Suprapubic skin (tissue), 4 donors: ENCODE measurements around the gene G2E3. TPM values are rescaled to one million over a fixed set of nuclear protein-coding genes. Genes with fewer than 3 reads are reported as not detected.

ENCODE experiments used
- DNase-seq, 2 donors: peaks; one replicate each; pipeline ENCODE4 v3.0.0-alpha.2; 2019; ENCODE audit warnings: low spot score in 2 of 2
- H3K27ac ChIP-seq: fragments of 200-600 bp; sonication (generic); one replicate; pipeline ENCODE4 v1.5.1; 2019
- H3K27me3 ChIP-seq: fragments of 200-600 bp; sonication (generic); one replicate; pipeline ENCODE4 v1.5.1; 2019
- H3K36me3 ChIP-seq: fragments of 200-600 bp; sonication (generic); one replicate; pipeline ENCODE4 v1.5.1; 2019
- H3K4me1 ChIP-seq: fragments of 200-600 bp; sonication (generic); one replicate; pipeline ENCODE4 v1.5.1; 2019
- H3K4me3 ChIP-seq: fragments of 200-600 bp; sonication (generic); one replicate; pipeline ENCODE4 v1.5.1; 2019; ENCODE audit warnings: mild to moderate bottlenecking
- H3K9me3 ChIP-seq: fragments of 200-600 bp; sonication (generic); one replicate; pipeline ENCODE4 v1.5.1; 2019
- EP300 ChIP-seq: sonication (generic); formaldehyde crosslinking; IDR thresholded peaks from one replicate; pipeline ENCODE4 v1.6.1; 2017; ENCODE audit warnings: antibody characterized with exemption
- POLR2A ChIP-seq, 2 donors: fragments of 450-650 bp; IDR thresholded peaks; one replicate each; pipeline ENCODE4 v1.6.1; 2017; ENCODE audit warnings: antibody characterized with exemption in 2 of 2, mild to moderate bottlenecking in 2 of 2, moderate library complexity in 2 of 2
- POLR2AphosphoS5 ChIP-seq, 3 donors: sonication (generic); formaldehyde crosslinking; IDR thresholded peaks; one replicate each; pipeline ENCODE4 v1.6.1; 2017; ENCODE audit warnings: antibody characterized with exemption in 3 of 3
- WGBS: methylation state at CpG from one replicate; pipeline ENCODE4 v1.1.5; 2018; 5-methylcytosine and 5-hydroxymethylcytosine counted together
- total RNA-seq, 4 donors: library from RNA; depleted of rRNA; stranded (reverse); fragments of >200 nt; gene quantifications; one replicate each; pipeline ENCODE4 v1.1.0, GENCODE V29; 2016
- TF ChIP-seq, protein P1 (sequence below), 2 donors: fragments of 200-600 bp in 1 of 2; fragments of 450-650 bp in 1 of 2; sonication (generic) in 1 of 2; IDR thresholded peaks; one replicate each; pipeline ENCODE4 v1.5.1; 2016 to 2019; ENCODE audit warnings: antibody characterized with exemption in 2 of 2, mild to moderate bottlenecking in 1 of 2, moderate library complexity in 1 of 2

Gene G2E3
- total RNA-seq, 4 donors from 2014 or later = 7.3 to 13.9 (median 9.7) TPM

GRCh38 chr14:30648471-30648870, 89.5 kb downstream of the G2E3 start:
- H3K36me3 ChIP-seq = peaks cover 86% of the 10 kb centered on the region
- H3K4me1 ChIP-seq = no peaks in the 10 kb centered on the region
- WGBS = 100% methylated on average over 2 of the region's 2 CpGs
- no peak for DNase-seq
- H3K4me3 ChIP-seq = no peak overlapping the region
- H3K9me3 ChIP-seq = no peaks in the 10 kb centered on the region
- H3K27ac ChIP-seq = no peak overlapping the region
- TF ChIP-seq EP300 (no peak), POLR2A (IDR thresholded peaks at IDR 0.05) (no peak), POLR2AphosphoS5 (IDR thresholded peaks at IDR 0.05) (no peak)
- TF ChIP-seq, protein P1, sequence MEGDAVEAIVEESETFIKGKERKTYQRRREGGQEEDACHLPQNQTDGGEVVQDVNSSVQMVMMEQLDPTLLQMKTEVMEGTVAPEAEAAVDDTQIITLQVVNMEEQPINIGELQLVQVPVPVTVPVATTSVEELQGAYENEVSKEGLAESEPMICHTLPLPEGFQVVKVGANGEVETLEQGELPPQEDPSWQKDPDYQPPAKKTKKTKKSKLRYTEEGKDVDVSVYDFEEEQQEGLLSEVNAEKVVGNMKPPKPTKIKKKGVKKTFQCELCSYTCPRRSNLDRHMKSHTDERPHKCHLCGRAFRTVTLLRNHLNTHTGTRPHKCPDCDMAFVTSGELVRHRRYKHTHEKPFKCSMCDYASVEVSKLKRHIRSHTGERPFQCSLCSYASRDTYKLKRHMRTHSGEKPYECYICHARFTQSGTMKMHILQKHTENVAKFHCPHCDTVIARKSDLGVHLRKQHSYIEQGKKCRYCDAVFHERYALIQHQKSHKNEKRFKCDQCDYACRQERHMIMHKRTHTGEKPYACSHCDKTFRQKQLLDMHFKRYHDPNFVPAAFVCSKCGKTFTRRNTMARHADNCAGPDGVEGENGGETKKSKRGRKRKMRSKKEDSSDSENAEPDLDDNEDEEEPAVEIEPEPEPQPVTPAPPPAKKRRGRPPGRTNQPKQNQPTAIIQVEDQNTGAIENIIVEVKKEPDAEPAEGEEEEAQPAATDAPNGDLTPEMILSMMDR (IDR thresholded peaks at IDR 0.05) = no peak
- H3K27me3 ChIP-seq = no peaks in the 10 kb centered on the region

DNA sequence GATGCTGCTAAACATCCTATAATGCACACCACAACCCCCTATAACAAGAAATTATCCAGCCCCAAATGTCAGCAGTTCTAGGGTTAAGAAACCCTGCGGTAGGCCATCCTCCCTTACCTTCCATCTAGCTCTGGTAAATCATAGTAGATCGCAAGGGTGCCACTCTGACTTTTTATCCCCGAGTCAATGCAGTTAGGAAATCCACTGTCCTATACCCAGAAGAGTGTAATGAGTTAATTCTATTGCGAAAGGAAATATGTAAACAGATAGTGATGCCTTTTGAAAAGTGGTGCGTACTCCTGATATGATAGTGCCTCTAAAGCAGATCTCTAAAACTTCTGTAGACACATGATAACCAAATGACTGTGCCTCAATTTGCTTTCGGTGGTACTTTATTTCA, 93.0 kb downstream of the G2E3 start:
- WGBS = 85% methylated on average over 6 of the region's 6 CpGs

GRCh38 chr14:30655124-30655523, 96.2 kb downstream of the G2E3 start:
- Histone ChIP-seq H3K27me3 (no peaks in the 10 kb centered on the region), H3K9me3 (no peaks in the 10 kb centered on the region), H3K4me3 (no peak overlapping the region), H3K4me1 (no peaks in the 10 kb centered on the region), H3K36me3 (peaks cover 70% of the 10 kb centered on the region), H3K27ac (no peak overlapping the region)
- DNase-seq = no peak
- TF ChIP-seq, protein P1 (IDR thresholded peaks at IDR 0.05) = no peak
- no peak for TF ChIP-seq EP300
- no peak for TF ChIP-seq POLR2A (IDR thresholded peaks at IDR 0.05)
- no peak for TF ChIP-seq POLR2AphosphoS5 (IDR thresholded peaks at IDR 0.05)

More for the DNA sequence above, 93.0 kb downstream of the G2E3 start:
- H3K27me3 ChIP-seq = no peaks in the 10 kb centered on the region
- peaks cover 75% of the 10 kb centered on the region for H3K36me3 ChIP-seq
- no peak for DNase-seq
- H3K4me1 ChIP-seq = no peaks in the 10 kb centered on the region
- no peak overlapping the region for H3K27ac ChIP-seq
- no peak overlapping the region for H3K4me3 ChIP-seq
- TF ChIP-seq POLR2AphosphoS5 (IDR thresholded peaks at IDR 0.05) (no peak), EP300 (no peak), POLR2A (IDR thresholded peaks at IDR 0.05) (no peak)
- TF ChIP-seq, protein P1 (IDR thresholded peaks at IDR 0.05) = no peak
- H3K9me3 ChIP-seq = no peaks in the 10 kb centered on the region

DNA sequence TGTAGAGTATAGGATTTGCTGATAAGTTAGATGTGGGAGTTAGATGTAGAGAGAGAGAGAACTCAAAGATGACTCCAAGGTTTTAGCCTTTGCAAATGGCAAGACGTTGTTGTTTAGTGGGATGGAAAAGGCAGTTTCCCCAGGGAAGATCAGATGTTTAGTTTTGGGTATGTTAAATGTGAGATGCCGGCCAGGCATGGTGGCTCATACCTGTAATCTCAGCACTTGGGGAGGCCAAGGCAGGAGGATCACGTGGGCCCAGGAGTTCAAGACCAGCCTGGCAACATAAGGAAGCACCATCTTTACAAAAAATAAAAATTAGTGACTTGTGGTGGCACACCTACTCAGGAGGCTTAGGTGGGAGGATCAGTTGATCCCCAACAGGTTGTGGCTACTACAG, 96.7 kb downstream of the G2E3 start:
- Histone ChIP-seq H3K9me3 (no peaks in the 10 kb centered on the region), H3K27ac (no peak overlapping the region), H3K4me3 (no peak overlapping the region), H3K4me1 (no peaks in the 10 kb centered on the region), H3K27me3 (no peaks in the 10 kb centered on the region), H3K36me3 (peaks cover 67% of the 10 kb centered on the region)
- WGBS = 94% methylated on average over 3 of the region's 3 CpGs
- no peak for DNase-seq
- TF ChIP-seq EP300 (no peak), POLR2AphosphoS5 (IDR thresholded peaks at IDR 0.05) (no peak), POLR2A (IDR thresholded peaks at IDR 0.05) (no peak)
- TF ChIP-seq, protein P1 (IDR thresholded peaks at IDR 0.05) = no peak

DNA sequence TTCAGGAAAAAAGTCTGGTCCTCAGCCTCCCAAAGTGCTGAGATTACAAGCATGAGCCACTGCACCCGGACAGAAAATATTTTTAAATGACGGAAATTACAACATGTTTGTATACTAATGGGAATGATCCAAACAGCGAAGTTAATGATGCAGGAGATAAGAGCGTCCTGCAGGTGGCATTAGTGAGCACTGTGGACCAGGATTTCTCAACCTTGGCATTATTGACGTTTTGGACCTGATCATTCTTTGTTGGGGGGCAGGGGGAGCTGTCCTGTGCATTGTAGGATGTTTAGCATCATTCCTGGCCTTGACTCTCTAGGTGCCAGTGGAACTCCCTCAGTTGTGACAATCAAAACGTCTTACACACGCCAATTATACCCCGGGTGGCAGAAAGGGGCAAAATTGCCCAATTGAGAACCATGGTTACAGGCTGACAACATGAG, 97.3 kb downstream of the G2E3 start:
- H3K4me3 ChIP-seq = no peak overlapping the region
- no peaks in the 10 kb centered on the region for H3K27me3 ChIP-seq
- H3K4me1 ChIP-seq = no peaks in the 10 kb centered on the region
- DNase-seq = no peak
- H3K27ac ChIP-seq = no peak overlapping the region
- H3K9me3 ChIP-seq = no peaks in the 10 kb centered on the region
- peaks cover 61% of the 10 kb centered on the region for H3K36me3 ChIP-seq
- no peak for TF ChIP-seq POLR2A (IDR thresholded peaks at IDR 0.05)
- TF ChIP-seq, protein P1 (IDR thresholded peaks at IDR 0.05) = peak; percentile 3 to 68
- WGBS = 48% methylated on average over 8 of the region's 8 CpGs
